B cell (primary cell): ENCODE data around the gene AP4E1.

ENCODE experiments used
- CTCF ChIP-seq: fragments of 200-600 bp; IDR thresholded peaks from one replicate; pipeline ENCODE4 v1.8.0; 2022; ENCODE audit warnings: antibody characterized with exemption, mild to moderate bottlenecking
- EZH2 ChIP-seq: IDR thresholded peaks from 2 replicates; pipeline ENCODE4 v1.6.1; 2012; ENCODE audit warnings: borderline replicate concordance, low read depth, mild to moderate bottlenecking, moderate library complexity, low read length; ENCODE audit not compliant: insufficient read depth, poor library complexity, severe bottlenecking

- no peak for TF ChIP-seq CTCF
- no peak for TF ChIP-seq EZH2
Measured at GRCh38 chr15:50904211-50904610, 4.3 kb upstream of the AP4E1 start.
